Heart right ventricle (tissue), 16 donors: ENCODE measurements around the gene TNIP1. TPM values are rescaled to one million over a fixed set of nuclear protein-coding genes. Genes with fewer than 3 reads are reported as not detected.

Source experiments
- ATAC-seq, 8 donors: fragments of 200-7000 bp; cut with Tn5 transposase; one replicate each; pipeline ENCODE4 v1.9.1; 2020; ENCODE audit warnings: mild to moderate bottlenecking in 8 of 8, moderate library complexity in 8 of 8, moderate number of reproducible peaks in 1 of 8
- DNase-seq, 2 donors: peaks; one replicate each; pipeline ENCODE4 v3.0.0-alpha.2; 2020
- H3K27ac ChIP-seq, 10 donors: fragments of 200-600 bp; sonication (generic) in 2 of 10; one replicate each; pipeline versions ENCODE4 v1.5.0 to v1.8.0; 2020 to 2022; ENCODE audit warnings: mild to moderate bottlenecking in 3 of 10
- H3K27me3 ChIP-seq, 7 donors: fragments of 200-600 bp; one replicate each; pipeline ENCODE4 v1.8.0; 2021 to 2022; ENCODE audit warnings: mild to moderate bottlenecking in 2 of 7
- H3K36me3 ChIP-seq, 9 donors: fragments of 200-600 bp; sonication (generic) in 1 of 9; one replicate each; pipeline versions ENCODE4 v1.5.0 to v1.8.0; 2020 to 2022; ENCODE audit warnings: mild to moderate bottlenecking in 2 of 9
- H3K4me1 ChIP-seq, 9 donors: fragments of 200-600 bp; sonication (generic) in 1 of 9; one replicate each; pipeline versions ENCODE4 v1.5.0 to v1.8.0; 2020 to 2022; ENCODE audit warnings: mild to moderate bottlenecking in 4 of 9
- H3K4me3 ChIP-seq, 10 donors: fragments of 200-600 bp; sonication (generic) in 2 of 10; one replicate each; pipeline versions ENCODE4 v1.5.0 to v1.8.0; 2020 to 2022; ENCODE audit warnings: mild to moderate bottlenecking in 7 of 10, moderate library complexity in 2 of 10
- H3K9me3 ChIP-seq, 11 donors: fragments of 200-600 bp in 10 of 11; sonication (generic) in 2 of 11; one replicate each; pipeline versions ENCODE4 v1.5.0 to v1.8.0; 2013 to 2022; ENCODE audit warnings: mild to moderate bottlenecking in 2 of 11, control low read depth in 1 of 11, moderate library complexity in 1 of 11
- WGBS, 2 donors: extraction: QIAGEN DNeasy Blood & Tissue Kit; methylation state at CpG; one replicate each; pipeline ENCODE4 v1.1.7; 2013; ENCODE audit warnings: inconsistent platforms in 1 of 2; 5-methylcytosine and 5-hydroxymethylcytosine counted together
- intact Hi-C, 10 donors: fragments of 100-400 bp; cut with DNase I; formaldehyde crosslinking; loops; one replicate each; pipeline versions ENCODE4 v1.11.1 to v1.14.2; 2022
- polyA plus RNA-seq, 2 donors: library from polyadenylated mRNA; stranded (reverse); fragments of 200-250 nt; gene quantifications; one replicate each; pipeline ENCODE4 v1.2.3, GENCODE V29; 2013
- total RNA-seq, 10 donors: library from RNA; stranded (reverse); fragmentation: NEBNext Ultra II Directional in 3 of 10; extraction: Animal tissue kit (Norgen Biotek cat#: 25700) in 3 of 10; gene quantifications; one replicate each; pipeline versions ENCODE4 v1.2.1 to v1.2.4, GENCODE V29; 2021 to 2023
- TF ChIP-seq, protein P1 (sequence below), 9 donors: fragments of 200-600 bp; sonication (generic) in 2 of 9; IDR thresholded peaks; one replicate each; pipeline versions ENCODE4 v1.5.0 to v1.8.0; 2021 to 2022; ENCODE audit warnings: antibody characterized with exemption in 9 of 9, mild to moderate bottlenecking in 5 of 9, moderate library complexity in 1 of 9
- donor health status: Arrhythmogenic right ventricular cardiomyopathy.
- donor health status: ischemic (EF 13 %, LVEDD 7.1; RV severe dilation, severe dysfunction).
- donor health status: healthy with polysubstance abuse.
- donor health status: DM: no; HTN: yes; CAD: no.
- donor health status: DM: no; HTN: no; CAD: no.
- donor health status: ischemic (EF 25% LVEDD 6.9; RV normal size, moderate dysfunction).
- donor health status: ischemic (EF 25% LVEDD 5.7; RV mildly dilated, moderate dysfunction).
- donor health status: healthy.
- donor health status: DM: yes; HTN: yes; CAD: no.
- donor health status: Ischemic cardiomyopathy.
- donor health status: ischemic (EF 35%, LVEDD 5.7; RV mildly dilated, moderate dysfunction).
- donor health status: nonischemic (EF 11% LVEDD 7.7; RV severe dilation, severe dysfunction).
- donor health status: DM: yes; HTN: yes; CAD: no.
- donor health status: PGD.
- donor health status: ischemic (EF 29% LVEDD 5.4; RV normal size, mild dysfunction).
- donor health status: nonischemic (EF 23%, LVEDD 6.1; RV moderate dilation, normal function).

TNIP1 gene
- total and polyA plus RNA-seq, 12 donors, result 63.8 to 130 (median 124) TPM

DNA sequence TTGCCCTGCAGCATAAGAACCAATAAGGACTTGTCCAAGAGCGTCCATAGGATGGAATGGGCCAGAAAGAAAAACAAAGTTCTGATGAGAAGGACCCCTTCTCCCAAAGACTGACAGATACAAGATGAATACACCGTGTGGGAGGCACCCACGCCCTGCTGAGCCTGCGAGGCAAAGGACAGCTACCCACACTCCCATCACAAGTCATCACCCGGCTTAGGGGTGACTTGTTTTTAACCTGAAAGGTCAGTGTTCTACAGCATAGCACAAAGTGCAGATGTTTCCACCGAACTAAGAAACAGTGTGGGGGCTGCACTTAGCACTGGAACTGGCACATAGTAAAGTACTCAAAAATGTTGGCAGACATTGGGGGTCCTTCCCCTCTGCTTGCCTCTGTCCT, 13.9 kb downstream of the TNIP1 start:
- Histone ChIP-seq H3K36me3 (peaks cover 0 to 60% (median 11%) of the 10 kb centered on the region in 9 donors), H3K27ac (peak overlapping the region in 8 of 10 donors; percentile 26 to 89 (median 79)), H3K4me1 (peaks cover 51 to 100% (median 96%) of the 10 kb centered on the region in 9 donors), H3K4me3 (no peak overlapping the region), H3K27me3 (no peaks in the 10 kb centered on the region), H3K9me3 (no peaks in the 10 kb centered on the region)
- no peak for DNase-seq
- ATAC-seq, result no peak
- intact Hi-C loops, result no loop called here
- TF ChIP-seq, protein P1, sequence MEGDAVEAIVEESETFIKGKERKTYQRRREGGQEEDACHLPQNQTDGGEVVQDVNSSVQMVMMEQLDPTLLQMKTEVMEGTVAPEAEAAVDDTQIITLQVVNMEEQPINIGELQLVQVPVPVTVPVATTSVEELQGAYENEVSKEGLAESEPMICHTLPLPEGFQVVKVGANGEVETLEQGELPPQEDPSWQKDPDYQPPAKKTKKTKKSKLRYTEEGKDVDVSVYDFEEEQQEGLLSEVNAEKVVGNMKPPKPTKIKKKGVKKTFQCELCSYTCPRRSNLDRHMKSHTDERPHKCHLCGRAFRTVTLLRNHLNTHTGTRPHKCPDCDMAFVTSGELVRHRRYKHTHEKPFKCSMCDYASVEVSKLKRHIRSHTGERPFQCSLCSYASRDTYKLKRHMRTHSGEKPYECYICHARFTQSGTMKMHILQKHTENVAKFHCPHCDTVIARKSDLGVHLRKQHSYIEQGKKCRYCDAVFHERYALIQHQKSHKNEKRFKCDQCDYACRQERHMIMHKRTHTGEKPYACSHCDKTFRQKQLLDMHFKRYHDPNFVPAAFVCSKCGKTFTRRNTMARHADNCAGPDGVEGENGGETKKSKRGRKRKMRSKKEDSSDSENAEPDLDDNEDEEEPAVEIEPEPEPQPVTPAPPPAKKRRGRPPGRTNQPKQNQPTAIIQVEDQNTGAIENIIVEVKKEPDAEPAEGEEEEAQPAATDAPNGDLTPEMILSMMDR (IDR thresholded peaks at IDR 0.05), result no peak
- WGBS, 2 donors, result 62 to 70% methylated on average over 6 of the region's 6 CpGs

DNA sequence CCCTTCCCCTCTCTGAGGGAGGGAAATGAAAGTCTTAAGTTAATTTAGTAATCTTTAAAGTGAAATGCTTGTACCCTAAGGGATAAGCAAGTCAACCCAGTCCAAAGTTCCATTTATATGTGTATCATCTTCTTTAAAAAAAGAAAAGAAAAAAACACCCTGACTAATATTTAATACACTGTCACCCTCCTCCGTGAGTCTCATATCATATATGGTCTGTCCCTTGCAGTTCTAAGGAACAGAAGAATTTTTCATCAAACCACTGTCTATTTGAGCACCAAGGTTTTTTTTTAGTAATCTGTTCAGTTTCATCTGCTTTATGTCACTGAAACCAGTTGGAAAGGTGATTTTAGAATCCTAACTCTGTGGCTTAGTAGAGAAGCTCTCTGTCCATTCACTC, 15.2 kb downstream of the TNIP1 start:
- no peak for ATAC-seq
- Histone ChIP-seq H3K9me3 (no peaks in the 10 kb centered on the region), H3K27ac (peak overlapping the region in 6 of 10 donors; percentile 3 to 93 (median 6)), H3K27me3 (no peaks in the 10 kb centered on the region), H3K4me1 (peaks cover 48 to 98% (median 96%) of the 10 kb centered on the region in 9 donors), H3K36me3 (peaks cover 0 to 63% (median 23%) of the 10 kb centered on the region in 9 donors), H3K4me3 (no peak overlapping the region)
- TF ChIP-seq, protein P1 (IDR thresholded peaks at IDR 0.05), result no peak
- intact Hi-C loops, result no loop called here
- no peak for DNase-seq
- 85% methylated on average over 1 of the region's 1 CpG for WGBS, 2 donors

DNA sequence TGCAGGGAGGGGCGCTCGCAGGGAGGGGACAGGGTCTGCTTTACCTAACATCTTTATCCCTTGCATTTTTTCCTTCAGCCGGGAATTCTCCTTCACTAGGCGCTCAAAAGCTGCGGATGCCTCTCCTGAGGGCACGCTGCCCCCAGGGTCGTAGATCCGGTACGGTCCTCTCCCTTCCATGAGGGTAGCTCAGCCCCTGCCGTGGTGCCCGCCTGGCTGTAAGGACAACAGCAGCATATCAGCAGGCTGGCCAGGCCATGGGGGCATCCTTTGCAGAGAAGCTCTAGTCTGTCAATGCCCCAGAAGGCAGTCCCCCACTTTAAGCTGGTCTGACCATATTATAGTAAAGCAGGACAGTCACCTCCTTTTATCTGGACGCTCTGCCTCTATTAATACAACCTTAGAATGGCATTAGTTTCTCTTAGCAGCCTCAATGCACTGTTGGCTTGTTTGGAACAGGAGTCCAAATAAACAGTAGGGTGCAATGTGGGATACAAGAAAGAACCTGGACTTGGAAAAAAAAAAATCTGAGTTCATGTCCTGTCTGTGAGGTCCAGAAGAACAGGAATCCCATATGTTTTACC, 15.8 kb downstream of the TNIP1 start:
- Histone ChIP-seq H3K36me3 (peaks cover 0 to 63% (median 25%) of the 10 kb centered on the region in 9 donors), H3K4me1 (peaks cover 54 to 98% (median 96%) of the 10 kb centered on the region in 9 donors), H3K9me3 (no peaks in the 10 kb centered on the region), H3K4me3 (no peak overlapping the region), H3K27ac (peak overlapping the region in 6 of 10 donors; percentile 81 to 93 (median 88)), H3K27me3 (no peaks in the 10 kb centered on the region)
- intact Hi-C loops, result loop anchor here in 1 of 10 donors (5.0 kb wide), 1 partner anchor 42 kb away; no protein-coding TSS in a partner anchor
- DNase-seq, result no peak
- ATAC-seq, result no peak
- TF ChIP-seq, protein P1 (IDR thresholded peaks at IDR 0.05), result no peak
- 95 to 97% methylated on average over 12 of the region's 12 CpGs for whole genome bisulfite sequencing, 2 donors

DNA sequence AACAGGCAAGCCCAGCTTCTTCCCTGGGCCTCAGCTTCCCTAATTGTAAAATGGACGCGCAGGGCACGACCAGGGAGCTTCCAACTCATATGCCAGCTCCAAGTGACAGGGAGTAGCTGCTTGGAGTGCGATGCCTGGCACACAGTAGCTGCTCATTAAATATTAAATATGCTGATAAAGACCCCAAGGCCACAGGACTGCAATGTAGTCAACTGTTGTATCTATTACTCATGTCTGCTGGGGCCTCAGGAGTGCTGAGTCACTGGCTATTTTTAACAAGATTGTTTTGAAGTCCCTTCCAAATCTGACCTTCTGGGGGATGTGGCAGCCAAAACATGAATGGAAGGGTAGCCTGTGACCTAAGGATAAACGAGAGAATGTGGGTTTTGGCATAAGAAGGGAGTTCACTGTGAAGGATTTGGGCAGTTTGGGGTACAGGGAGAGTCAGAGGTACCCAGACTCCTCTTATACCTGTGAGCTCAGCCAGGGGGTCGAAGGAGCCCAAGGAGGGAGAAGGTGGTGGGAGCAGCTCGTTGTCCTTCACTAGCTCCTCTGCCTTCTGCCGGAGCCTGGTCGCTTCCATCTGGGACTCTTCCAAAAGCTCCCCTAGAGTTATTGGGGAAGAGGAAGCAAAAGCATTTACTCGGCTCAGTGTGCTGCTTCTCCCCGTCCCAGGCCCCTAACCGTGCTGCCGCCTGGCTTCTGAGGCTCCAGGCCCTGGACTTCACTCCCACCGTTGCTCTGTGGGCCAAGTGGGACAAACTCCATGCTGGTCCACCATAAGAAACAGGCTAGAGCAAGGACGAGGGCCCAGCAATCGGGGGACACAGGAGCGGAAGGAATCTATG, 17.5 kb downstream of the TNIP1 start:
- peak in 1 of 2 donors; percentile 60 for DNase-seq
- TF ChIP-seq, protein P1 (IDR thresholded peaks at IDR 0.05), result no peak
- H3K27me3 ChIP-seq, result no peaks in the 10 kb centered on the region
- H3K27ac ChIP-seq, result peak overlapping the region; percentile 78 to 93 (median 88)
- peaks cover 0 to 73% (median 25%) of the 10 kb centered on the region in 9 donors for H3K36me3 ChIP-seq
- peaks cover 45 to 98% (median 94%) of the 10 kb centered on the region in 9 donors for H3K4me1 ChIP-seq
- H3K9me3 ChIP-seq, result no peaks in the 10 kb centered on the region
- intact Hi-C loops, result loop anchor here in 1 of 10 donors (5.0 kb wide), 1 partner anchor 44 kb away; no protein-coding TSS in a partner anchor
- ATAC-seq, result peak; percentile 53 to 81 (median 74)
- 45 to 51% methylated on average over 17 of the region's 17 CpGs for WGBS, 2 donors
- H3K4me3 ChIP-seq, result peak overlapping the region in 1 of 10 donors; percentile 3
